Endothelial cell of umbilical vein (primary cell): ENCODE results near the gene TCERG1L. TPM values are rescaled to one million over a fixed set of nuclear protein-coding genes. Genes with fewer than 3 reads are reported as not detected.

ENCODE experiments used
- BruUV-seq: library from RNA; stranded (reverse); fragments of 400-500 nt; replicated peaks from 2 replicates; lab custom pipeline; 2021; lab: Mats Ljungman, UMichigan
- CTCF ChIA-PET: fragments of 300-600, 350-600 bp; sonication (Branson Sonifier 250); formaldehyde crosslinking; loops from one replicate; lab custom pipeline; 2021; ENCODE audit warnings: antibody characterized with exemption, inconsistent platforms; lab: Charles Lee
- POLR2A ChIA-PET: fragments of 300-600, 350-600 bp; sonication (Branson Sonifier 250); formaldehyde crosslinking; loops from one replicate; lab custom pipeline; 2021; ENCODE audit warnings: antibody characterized with exemption, inconsistent platforms; lab: Charles Lee
- DNase-seq: peaks from one replicate; pipeline ENCODE4 v3.0.0-alpha.2; 2011; ENCODE audit warnings: low read depth, low spot score
- FAIRE-seq: peaks from 2 replicates; lab custom pipeline; 2011; peaks lifted over from hg19 to GRCh38; lab: Jason Lieb, UNC
- H2AFZ ChIP-seq: 2 replicates; pipeline ENCODE4 v1.6.0; 2012; ENCODE audit warnings: low read depth, low read length, control low read depth, inconsistent platforms
- H3K27ac ChIP-seq: 2 replicates; pipeline ENCODE4 v1.5.1; 2011; ENCODE audit warnings: low read depth, mild to moderate bottlenecking, control low read depth, low read length, moderate library complexity; ENCODE audit not compliant: insufficient read depth
- H3K27me3 ChIP-seq, 2 experiments: 2 replicates each; pipeline versions ENCODE4 v1.6.0 to v1.6.1; 2011; ENCODE audit warnings: low read length in 2 of 2, mixed read lengths in 1 of 2; ENCODE audit not compliant: control insufficient read depth in 2 of 2, insufficient read depth in 2 of 2
- H3K36me3 ChIP-seq, 2 experiments: 2 replicates in 1 of 2; 3 replicates in 1 of 2; pipeline ENCODE4 v1.5.1; 2011; ENCODE audit warnings: low read length in 2 of 2, mild to moderate bottlenecking in 1 of 2, moderate library complexity in 1 of 2; ENCODE audit not compliant: control insufficient read depth in 2 of 2, insufficient read depth in 2 of 2; ENCODE audit errors: extremely low read depth in 1 of 2
- H3K4me1 ChIP-seq: 3 replicates; pipeline ENCODE4 v1.5.1; 2011; ENCODE audit warnings: mild to moderate bottlenecking, low read length; ENCODE audit not compliant: control insufficient read depth, insufficient read depth; ENCODE audit errors: extremely low read depth
- H3K4me2 ChIP-seq: 2 replicates; pipeline ENCODE4 v1.6.1; 2011; ENCODE audit warnings: low read length, control low read depth, mixed read lengths; ENCODE audit not compliant: insufficient read depth
- H3K4me3 ChIP-seq, 3 experiments: fragments of 200-600 bp in 1 of 3; sonication (generic), shearing (Covaris generic) in 1 of 3; replicated peaks in 1 of 3; 2 replicates each; pipeline ENCODE4 v1.5.1; 2011 to 2016; ENCODE audit warnings: control low read depth in 3 of 3, low read length in 3 of 3, mild to moderate bottlenecking in 2 of 3, inconsistent platforms in 1 of 3, low read depth in 1 of 3, moderate library complexity in 1 of 3; ENCODE audit not compliant: insufficient read depth in 1 of 3
- H3K79me2 ChIP-seq: 2 replicates; pipeline ENCODE4 v1.6.0; 2012; ENCODE audit warnings: low read length, inconsistent platforms; ENCODE audit not compliant: control insufficient read depth, insufficient read depth
- H3K9ac ChIP-seq: replicated peaks from 2 replicates; pipeline ENCODE3; 2011; ENCODE audit warnings: low read length, control low read depth; ENCODE audit not compliant: insufficient read depth; ENCODE audit errors: extremely low read depth
- H3K9me1 ChIP-seq: replicated peaks from 3 replicates; pipeline ENCODE4 v1.6.0; 2011; ENCODE audit warnings: mild to moderate bottlenecking, low read length; ENCODE audit not compliant: control insufficient read depth, insufficient read depth; ENCODE audit errors: extremely low read depth
- H3K9me3 ChIP-seq: replicated peaks from 2 replicates; pipeline ENCODE4 v1.5.1; 2012; ENCODE audit warnings: low read length, inconsistent platforms; ENCODE audit not compliant: control insufficient read depth, insufficient read depth
- H4K20me1 ChIP-seq: replicated peaks from 2 replicates; pipeline ENCODE3; 2011; ENCODE audit warnings: mild to moderate bottlenecking, low read length; ENCODE audit not compliant: control insufficient read depth, insufficient read depth; ENCODE audit errors: extremely low read depth
- CTCF ChIP-seq, 2 donors: IDR thresholded peaks; 1 replicate in 1 of 2; 2 replicates in 1 of 2; pipeline ENCODE4 v1.5.1; 2011; ENCODE audit warnings: low read length in 2 of 2, mild to moderate bottlenecking in 2 of 2, moderate library complexity in 2 of 2, control low read depth in 1 of 2, inconsistent platforms in 1 of 2, low read depth in 1 of 2; ENCODE audit not compliant: insufficient read depth in 1 of 2; ENCODE audit errors: extremely low read depth in 1 of 2
- EZH2 ChIP-seq: IDR thresholded peaks from 2 replicates; pipeline ENCODE4 v1.6.1; 2012; ENCODE audit warnings: borderline replicate concordance, low read depth, mild to moderate bottlenecking, moderate library complexity, low read length, inconsistent platforms; ENCODE audit not compliant: severe bottlenecking
- FOS ChIP-seq: IDR thresholded peaks from 2 replicates; pipeline ENCODE4 v1.6.1; 2011; ENCODE audit warnings: mild to moderate bottlenecking, low read length, moderate library complexity, borderline replicate concordance; ENCODE audit not compliant: insufficient read depth
- GATA2 ChIP-seq: IDR thresholded peaks from 2 replicates; pipeline ENCODE4 v1.7.0; 2011; ENCODE audit warnings: low read depth, mild to moderate bottlenecking, moderate library complexity, mixed read lengths, low read length; ENCODE audit not compliant: insufficient read length, insufficient read depth
- JUN ChIP-seq: IDR thresholded peaks from 2 replicates; pipeline ENCODE4 v1.6.1; 2011; ENCODE audit warnings: borderline replicate concordance, low read depth; ENCODE audit not compliant: insufficient read length, insufficient read depth
- MAX ChIP-seq: IDR thresholded peaks from 2 replicates; pipeline ENCODE4 v1.6.1; 2011; ENCODE audit not compliant: insufficient read depth, insufficient read length
- MYC ChIP-seq: IDR thresholded peaks from one replicate; pipeline ENCODE4 v1.6.1; 2011; ENCODE audit warnings: mild to moderate bottlenecking, low read depth, low read length
- POLR2A ChIP-seq: IDR thresholded peaks from 2 replicates; pipeline ENCODE4 v1.6.1; 2012; ENCODE audit warnings: low read depth, mild to moderate bottlenecking, control low read depth, low read length
- POLR2AphosphoS5 ChIP-seq: IDR thresholded peaks from 2 replicates; pipeline ENCODE4 v1.6.1; 2012; ENCODE audit warnings: low read depth, mild to moderate bottlenecking, control low read depth, low read length, moderate library complexity; ENCODE audit not compliant: insufficient read depth
- dilution Hi-C: fragments of 300-500 bp; cut with MboI; formaldehyde crosslinking; loops from one replicate; pipeline ENCODE4 v1.15.0; 2019; ENCODE audit warnings: low sequenced_read_pairs; ENCODE audit not compliant: extremely low pct_ligation_motif_present
- intact Hi-C: fragments of 100-400 bp; cut with micrococcal nuclease; formaldehyde crosslinking; loops from one replicate; pipeline ENCODE4 v1.10.0; 2022
- polyA plus RNA-seq, 4 experiments: library from polyadenylated mRNA; depleted of rRNA in 3 of 4; stranded (reverse) in 3 of 4; unstranded in 1 of 4; fragments of >200 nt; gene quantifications; 2 replicates each; pipeline versions ENCODE4 v1.2.1 to v1.2.3, GENCODE V29; 2011 to 2012; ENCODE audit warnings: missing spikeins in 1 of 4
- total RNA-seq: library from RNA; stranded (reverse); gene quantifications from 2 replicates; pipeline ENCODE4 v1.2.3, GENCODE V29; 2021

The TCERG1L gene
- total and polyA plus RNA-seq, 2 donors (not counting 3 experiments of a cell fraction or from before 2014, with no cell fraction given), result not detected

DNA sequence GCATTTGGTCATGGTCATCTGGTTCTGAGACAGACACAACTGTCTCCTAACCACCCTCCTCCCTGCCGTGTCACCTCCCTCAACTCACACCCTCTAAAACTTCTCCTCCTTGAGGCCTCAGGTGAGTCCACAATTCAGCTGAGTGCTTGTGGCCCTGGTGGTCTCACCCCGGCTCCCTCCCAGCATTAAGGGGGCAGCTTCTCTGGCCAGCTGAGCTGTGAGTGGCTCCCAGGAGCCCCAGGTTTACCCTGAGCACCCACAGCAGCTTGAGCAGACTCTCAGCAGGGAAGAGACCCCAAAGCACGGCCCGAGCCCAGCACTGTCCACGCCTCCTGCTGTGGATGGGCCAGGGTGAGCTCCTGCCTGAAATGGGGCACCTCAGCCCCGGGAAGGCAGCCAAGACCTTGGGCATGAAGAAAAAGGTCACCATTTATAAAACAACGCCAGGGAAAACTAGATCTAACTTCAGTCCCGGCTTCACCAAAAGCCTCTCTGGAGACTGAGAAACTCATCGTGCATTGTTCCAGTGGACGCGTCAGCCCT is 201.2 kb downstream of the TCERG1L start:
- Histone ChIP-seq H3K4me3 (no peak overlapping the region), H3K9ac (no peak overlapping the region), H3K9me3 (no peaks in the 10 kb centered on the region), H3K36me3 (no peaks in the 10 kb centered on the region), H3K9me1 (no peaks in the 10 kb centered on the region), H3K4me2 (no peak overlapping the region), H2AFZ (no peak overlapping the region), H3K27me3 (no peaks in the 10 kb centered on the region), H4K20me1 (no peaks in the 10 kb centered on the region), H3K27ac (no peak overlapping the region), H3K4me1 (no peaks in the 10 kb centered on the region), H3K79me2 (no peaks in the 10 kb centered on the region)
- BruUV-seq, result no TSS peak
- DNase-seq (no peak), FAIRE-seq (no peak)
- intact Hi-C loops (no loop called here), dilution Hi-C loops (no loop called here)
- TF ChIP-seq MYC, result no peak
- TF ChIP-seq MAX, result no peak
- no peak for TF ChIP-seq CTCF (IDR thresholded peaks at IDR 0.05; ENCODE audit: extremely low read depth in 1 of 2, insufficient read depth in 1 of 2, low read depth in 1 of 2, low read length in 2 of 2)
- no peak for TF ChIP-seq POLR2AphosphoS5
- no peak for TF ChIP-seq JUN
- TF ChIP-seq EZH2, result no peak
- no peak for TF ChIP-seq POLR2A
- no peak for TF ChIP-seq FOS
- TF ChIP-seq GATA2, result no peak
- POLR2A ChIA-PET, result no interaction called here
- CTCF ChIA-PET, result no interaction called here
